Activated CD4-positive, alpha-beta T cell treated with anti-CD3 and anti-CD28 coated beads for 36 hours (primary cell): Measurements from ENCODE around the gene CPT2. TPM values are rescaled to one million over a fixed set of nuclear protein-coding genes. Genes with fewer than 3 reads are reported as not detected.

Source experiments
- ATAC-seq: fragments of 200-7000 bp; cut with Tn5 transposase; one replicate; pipeline ENCODE4 v1.10.0; 2021; ENCODE audit warnings: mild to moderate bottlenecking, moderate library complexity
- CTCF ChIA-PET: fragments of 350-600 bp; sonication (Branson Sonifier 250); formaldehyde crosslinking; loops from one replicate; lab custom pipeline; 2021; ENCODE audit warnings: antibody characterized with exemption; lab: Charles Lee
- POLR2A ChIA-PET: fragments of 350-600 bp; sonication (Branson Sonifier 250); formaldehyde crosslinking; loops from one replicate; lab custom pipeline; 2021; ENCODE audit warnings: antibody characterized with exemption, inconsistent platforms; lab: Charles Lee
- DNase-seq: peaks from one replicate; pipeline ENCODE4 v3.0.0-alpha.2; 2020
- H3K27ac Mint-ChIP-seq: one replicate; pipeline ENCODE4 v1.8.0; 2021; ENCODE audit warnings: mixed read lengths
- H3K27me3 Mint-ChIP-seq: one replicate; pipeline ENCODE4 v1.8.0; 2021; ENCODE audit warnings: mixed read lengths
- H3K36me3 Mint-ChIP-seq: one replicate; pipeline ENCODE4 v1.8.0; 2021; ENCODE audit warnings: low read depth, mixed read lengths
- H3K4me1 Mint-ChIP-seq: one replicate; pipeline ENCODE4 v1.8.0; 2021; ENCODE audit warnings: mixed read lengths
- H3K4me3 Mint-ChIP-seq: one replicate; pipeline ENCODE4 v1.8.0; 2021; ENCODE audit warnings: mild to moderate bottlenecking, moderate library complexity, mixed read lengths
- H3K9me3 Mint-ChIP-seq: one replicate; pipeline ENCODE4 v1.8.0; 2021; ENCODE audit warnings: low read depth, mixed read lengths
- intact Hi-C, 2 experiments: fragments of 100-400 bp; cut with DNase I in 1 of 2; cut with micrococcal nuclease in 1 of 2; formaldehyde crosslinking; loops; one replicate each; pipeline versions ENCODE4 v1.14.2 to v1.15.1; 2022 to 2024; cut with DNase I, micrococcal nuclease
- total RNA-seq, 2 experiments: library from RNA; stranded (reverse); gene quantifications; one replicate each; pipeline ENCODE4 v1.2.3, GENCODE V29; 2021

CPT2 gene
- total RNA-seq, 2 experiments from 2014 or later: 20.7 to 23.7 TPM

GRCh38 chr1:53219711-53220110, 23.1 kb downstream of the CPT2 start:
- no peak for ATAC-seq
- Mint-ChIP-seq H3K27ac (peak overlapping the region; percentile 94), H3K36me3 (peaks cover 14% of the 10 kb centered on the region), H3K9me3 (no peaks in the 10 kb centered on the region), H3K4me3 (peak overlapping the region; percentile 87), H3K4me1 (peaks cover 24% of the 10 kb centered on the region), H3K27me3 (no peaks in the 10 kb centered on the region)
- CTCF ChIA-PET: interaction anchor here (0.6 to 0.8 kb wide), 3 partner anchors 10 to 307 kb away, joined by 3 to 7 read pairs (median 4); no protein-coding TSS in a partner anchor
- DNase-seq: no peak
- intact Hi-C loops: loop anchor here (1.0 to 10.0 kb wide), 12 partner anchors 19 to 1186 kb away; partner anchors contain the start of genes CPT2 (in 2 of the 2), MAGOH (in 2 of the 2), BTF3L4 (in 1 of the 2) and IFT25 (in 1 of the 2)
- POLR2A ChIA-PET: no interaction called here

GRCh38 chr1:53220171-53220961, 23.7 kb downstream of the CPT2 start, which contains the start of gene CZIB:
CZIB (minus strand) TSS chr1:53220634; CDS start chr1:53220575, 59 bp downstream.
- H3K4me1 Mint-ChIP-seq: peaks cover 24% of the 10 kb centered on the region
- CTCF ChIA-PET: interaction anchor here (0.6 kb wide), 1 partner anchor 308 kb away, joined by 7 read pairs; no protein-coding TSS in a partner anchor
- H3K4me3 Mint-ChIP-seq: peak within 1 kb of the TSS; percentile 87
- POLR2A ChIA-PET: interaction anchor here (0.6 kb wide), 1 partner anchor 58 kb away, joined by 5 read pairs; no protein-coding TSS in a partner anchor
- ATAC-seq (peak; percentile 95), DNase-seq (peak; percentile 98)
- peak within 1 kb of the TSS; percentile 94 for H3K27ac Mint-ChIP-seq
- peaks cover 11% of the 10 kb centered on the region for H3K36me3 Mint-ChIP-seq
- no peaks in the 10 kb centered on the region for H3K27me3 Mint-ChIP-seq
- intact Hi-C loops: loop anchor here (1.0 to 10.0 kb wide), 12 partner anchors 18 to 1187 kb away; partner anchors contain the start of genes CPT2 (in 2 of the 2), MAGOH (in 2 of the 2), BTF3L4 (in 1 of the 2) and IFT25 (in 1 of the 2)
- H3K9me3 Mint-ChIP-seq: no peaks in the 10 kb centered on the region

- Mint-ChIP-seq H3K36me3 (peaks cover 10% of the 10 kb centered on the region), H3K4me1 (peaks cover 24% of the 10 kb centered on the region), H3K27me3 (no peaks in the 10 kb centered on the region), H3K4me3 (peak overlapping the region; percentile 87), H3K9me3 (no peaks in the 10 kb centered on the region), H3K27ac (peak overlapping the region; percentile 94)
- CTCF ChIA-PET: interaction anchor here (0.8 kb wide), 1 partner anchor 40 kb away, joined by 3 read pairs; no protein-coding TSS in a partner anchor
- DNase-seq: no peak
- intact Hi-C loops: loop anchor here (1.0 to 10.0 kb wide), 12 partner anchors 17 to 1188 kb away; partner anchors contain the start of genes CPT2 (in 2 of the 2), MAGOH (in 2 of the 2), BTF3L4 (in 1 of the 2) and IFT25 (in 1 of the 2)
- POLR2A ChIA-PET: interaction anchor here (0.6 kb wide), 1 partner anchor 58 kb away, joined by 5 read pairs; no protein-coding TSS in a partner anchor
- ATAC-seq: no peak
Observed at GRCh38 chr1:53220962-53221286, 24.3 kb downstream of the CPT2 start.

GRCh38 chr1:53237638-53238037, 41.0 kb downstream of the CPT2 start:
- Mint-ChIP-seq H3K27ac (peak overlapping the region; percentile 93), H3K4me3 (peak overlapping the region; percentile 96), H3K36me3 (peaks cover 33% of the 10 kb centered on the region), H3K4me1 (peaks cover 24% of the 10 kb centered on the region), H3K27me3 (no peaks in the 10 kb centered on the region), H3K9me3 (no peaks in the 10 kb centered on the region)
- CTCF ChIA-PET: interaction anchor here (0.8 kb wide), 1 partner anchor 16 kb away, joined by 3 read pairs; no protein-coding TSS in a partner anchor
- intact Hi-C loops: loop anchor here (1.0 to 2.0 kb wide), 10 partner anchors 17 to 833 kb away; partner anchors contain the start of genes CPT2 (in 2 of the 2), CZIB (in 2 of the 2), NDC1 (in 1 of the 2) and ORC1 (in 1 of the 2)
- ATAC-seq (no peak), DNase-seq (no peak)
- POLR2A ChIA-PET: no interaction called here

GRCh38 chr1:53238197-53239155, 41.9 kb downstream of the CPT2 start, which contains the start of gene MAGOH:
MAGOH (minus strand) TSS chr1:53238518; CDS start chr1:53238448, 70 bp downstream.
- Mint-ChIP-seq H3K36me3 (peaks cover 31% of the 10 kb centered on the region), H3K4me1 (peaks cover 24% of the 10 kb centered on the region), H3K27me3 (no peaks in the 10 kb centered on the region), H3K4me3 (peak within 1 kb of the TSS; percentile 96), H3K27ac (peak within 1 kb of the TSS; percentile 93), H3K9me3 (no peaks in the 10 kb centered on the region)
- ChIA-PET POLR2A (no interaction called here), CTCF (no interaction called here)
- intact Hi-C loops: loop anchor here (1.0 to 2.0 kb wide), 10 partner anchors 18 to 834 kb away; partner anchors contain the start of genes CPT2 (in 2 of the 2), CZIB (in 2 of the 2), NDC1 (in 1 of the 2) and ORC1 (in 1 of the 2)
- DNase-seq (peak; percentile 95), ATAC-seq (peak; percentile 98)

GRCh38 chr1:53241828-53242227, 45.2 kb downstream of the CPT2 start:
- ChIA-PET POLR2A (no interaction called here), CTCF (interaction anchor here (0.5 kb wide), 1 partner anchor 483 kb away, joined by 4 read pairs; no protein-coding TSS in a partner anchor)
- peaks cover 14% of the 10 kb centered on the region for H3K4me1 Mint-ChIP-seq

GRCh38 chr1:53242381-53242780, 45.8 kb downstream of the CPT2 start:
- peaks cover 10% of the 10 kb centered on the region for H3K4me1 Mint-ChIP-seq
- no peaks in the 10 kb centered on the region for H3K9me3 Mint-ChIP-seq
- DNase-seq (no peak), ATAC-seq (no peak)
- intact Hi-C loops: no loop called here
- H3K4me3 Mint-ChIP-seq: no peak overlapping the region
- no peak overlapping the region for H3K27ac Mint-ChIP-seq
- H3K27me3 Mint-ChIP-seq: no peaks in the 10 kb centered on the region
- CTCF ChIA-PET: no interaction called here
- POLR2A ChIA-PET: no interaction called here
- H3K36me3 Mint-ChIP-seq: peaks cover 10% of the 10 kb centered on the region

More at GRCh38 chr1:53241828-53242227, 45.2 kb downstream of the CPT2 start:
- ATAC-seq: no peak
- Mint-ChIP-seq H3K27me3 (no peaks in the 10 kb centered on the region), H3K36me3 (peaks cover 9% of the 10 kb centered on the region), H3K4me3 (no peak overlapping the region), H3K27ac (no peak overlapping the region), H3K9me3 (no peaks in the 10 kb centered on the region)
- intact Hi-C loops: no loop called here
- no peak for DNase-seq

GRCh38 chr1:53244141-53244540, 47.5 kb downstream of the CPT2 start:
- CTCF ChIA-PET: no interaction called here
- no peak for DNase-seq
- Mint-ChIP-seq H3K4me3 (no peak overlapping the region), H3K27ac (peak overlapping the region; percentile 29), H3K9me3 (no peaks in the 10 kb centered on the region), H3K36me3 (peaks cover 14% of the 10 kb centered on the region), H3K4me1 (no peaks in the 10 kb centered on the region), H3K27me3 (no peaks in the 10 kb centered on the region)
- ATAC-seq: no peak
- intact Hi-C loops: no loop called here
- POLR2A ChIA-PET: no interaction called here

- H3K9me3 Mint-ChIP-seq: no peaks in the 10 kb centered on the region
- intact Hi-C loops: no loop called here
- no peak for DNase-seq
- ChIA-PET CTCF (interaction anchor here (0.7 kb wide), 1 partner anchor 157 kb away, joined by 4 read pairs; no protein-coding TSS in a partner anchor), POLR2A (interaction anchor here (0.6 kb wide), 1 partner anchor 11 kb away, joined by 3 read pairs; no protein-coding TSS in a partner anchor)
- no peak overlapping the region for H3K4me3 Mint-ChIP-seq
- H3K27ac Mint-ChIP-seq: no peak overlapping the region
- peaks cover 34% of the 10 kb centered on the region for H3K36me3 Mint-ChIP-seq
- no peaks in the 10 kb centered on the region for H3K4me1 Mint-ChIP-seq
- H3K27me3 Mint-ChIP-seq: no peaks in the 10 kb centered on the region
- ATAC-seq: no peak
Observed at GRCh38 chr1:53246261-53247134, 49.9 kb downstream of the CPT2 start.

- DNase-seq (no peak), ATAC-seq (no peak)
- intact Hi-C loops: no loop called here
- Mint-ChIP-seq H3K4me1 (no peaks in the 10 kb centered on the region), H3K9me3 (no peaks in the 10 kb centered on the region), H3K27me3 (no peaks in the 10 kb centered on the region), H3K4me3 (no peak overlapping the region), H3K36me3 (peaks cover 45% of the 10 kb centered on the region), H3K27ac (no peak overlapping the region)
- CTCF ChIA-PET: no interaction called here
- POLR2A ChIA-PET: no interaction called here
Observed at GRCh38 chr1:53249706-53250105, 53.1 kb downstream of the CPT2 start.
